SH-SY5Y (cell line): ENCODE data around the gene PPP2R2B.

Experiments
- GATA2 ChIP-seq: IDR thresholded peaks from 2 replicates; pipeline ENCODE4 v1.6.1; 2011; ENCODE audit warnings: mild to moderate bottlenecking, low read depth, low read length
- GATA3 ChIP-seq: IDR thresholded peaks from 2 replicates; pipeline ENCODE4 v1.6.1; 2011; ENCODE audit warnings: low read depth, mild to moderate bottlenecking, low read length, moderate library complexity

DNA sequence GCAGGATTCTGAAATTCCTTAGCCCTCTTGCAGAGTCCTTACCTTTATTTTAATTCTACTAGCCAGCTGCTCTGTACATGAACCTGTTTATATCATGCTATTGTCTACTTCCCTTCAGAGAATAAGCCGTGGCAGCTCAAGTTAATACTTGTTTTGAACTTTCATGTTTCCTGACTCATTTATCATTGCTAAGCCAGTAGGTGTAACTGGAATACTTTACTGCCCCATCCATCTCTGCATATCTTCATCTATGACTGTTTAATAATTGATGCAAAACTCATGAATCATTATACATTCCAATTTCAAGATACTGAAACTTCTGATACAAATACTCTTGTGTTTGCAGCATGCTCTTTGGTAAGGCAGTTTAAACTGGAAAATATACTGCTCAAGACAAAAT, 174.7 kb downstream of the PPP2R2B start:
- TF ChIP-seq GATA2 (no peak), GATA3 (no peak)
